Measurements from ENCODE around the gene SQOR. TPM values are rescaled to one million over a fixed set of nuclear protein-coding genes. Genes with fewer than 3 reads are reported as not detected.

The SQOR gene
- total RNA-seq, 4 donors from 2014 or later = 67.0 to 90.3 (median 84.1) TPM

DNA sequence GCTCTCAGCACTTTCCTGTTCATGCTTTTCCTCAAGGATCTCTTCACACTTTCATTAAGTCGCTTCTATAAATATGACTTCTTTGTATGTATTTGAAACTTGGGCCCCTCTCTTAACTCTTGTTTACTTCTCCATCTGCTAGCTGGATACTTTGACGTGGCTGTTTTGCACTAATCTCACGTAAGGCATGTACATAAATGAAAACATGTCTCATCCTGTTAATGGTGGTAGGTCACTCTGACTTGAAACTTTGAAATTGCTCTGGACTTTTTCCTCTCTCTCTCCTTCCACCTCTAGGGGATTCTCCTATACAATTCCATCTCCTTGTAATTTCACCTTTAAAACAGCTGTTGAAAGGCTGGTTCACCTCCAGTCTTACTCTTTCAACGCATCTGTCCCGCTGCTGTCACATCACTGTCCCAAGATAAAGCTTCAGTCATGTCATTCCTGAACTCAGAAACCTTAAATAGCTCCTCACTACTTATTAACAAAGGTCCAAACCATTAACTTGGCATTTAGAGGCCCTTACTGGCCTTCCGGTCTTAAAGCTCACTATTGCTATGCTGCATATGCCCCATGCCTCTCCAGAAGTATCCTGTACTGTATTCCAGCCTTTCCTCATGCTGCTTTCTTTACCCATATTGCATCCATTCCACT, 46.5 kb upstream of the SQOR start:
- no peak for DNase-seq (ENCODE audit: low spot score)
- TF ChIP-seq CTCF (IDR thresholded peaks at IDR 0.05) = no peak
- no peak for ATAC-seq (ENCODE audit: low FRiP score)

DNA sequence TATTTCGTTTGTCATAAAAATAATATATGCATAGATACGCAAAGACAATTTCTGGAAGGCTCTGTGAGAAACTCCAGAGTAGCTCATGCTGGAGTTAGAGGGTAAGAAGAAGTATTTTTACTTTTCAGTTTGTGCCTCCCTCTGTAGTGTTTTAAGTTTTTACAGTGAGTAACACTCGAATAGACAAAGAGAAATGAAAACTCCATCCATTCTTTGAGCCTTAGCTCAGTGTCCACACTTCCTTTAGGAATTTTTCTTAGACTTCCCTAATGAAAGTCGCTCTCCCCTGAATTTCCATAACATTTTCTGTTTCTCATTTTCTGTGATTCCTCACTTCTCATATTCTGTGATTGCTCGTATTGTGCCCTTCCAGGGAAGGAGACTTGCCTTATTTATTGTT, 45.6 kb upstream of the SQOR start:
- no peak for TF ChIP-seq CTCF (IDR thresholded peaks at IDR 0.05)
- no peak for ATAC-seq (ENCODE audit: low FRiP score)
- no peak for DNase-seq (ENCODE audit: low spot score)

GRCh38 chr15:45594319-45594718, 40.5 kb upstream of the SQOR start:
- DNase-seq (ENCODE audit: low spot score) = no peak

GRCh38 chr15:45594835-45595530, 39.8 kb upstream of the SQOR start:
- ATAC-seq (ENCODE audit: low FRiP score) = no peak
- no peak for TF ChIP-seq CTCF (IDR thresholded peaks at IDR 0.05)

More at GRCh38 chr15:45594319-45594718, 40.5 kb upstream of the SQOR start:
- ATAC-seq (ENCODE audit: low FRiP score) = no peak
- TF ChIP-seq CTCF (IDR thresholded peaks at IDR 0.05) = no peak

GRCh38 chr15:45603881-45604280, 30.9 kb upstream of the SQOR start:
- no peak for DNase-seq (ENCODE audit: low spot score)
- TF ChIP-seq CTCF (IDR thresholded peaks at IDR 0.05) = no peak

More at GRCh38 chr15:45594835-45595530, 39.8 kb upstream of the SQOR start:
- DNase-seq (ENCODE audit: low spot score) = no peak

DNA sequence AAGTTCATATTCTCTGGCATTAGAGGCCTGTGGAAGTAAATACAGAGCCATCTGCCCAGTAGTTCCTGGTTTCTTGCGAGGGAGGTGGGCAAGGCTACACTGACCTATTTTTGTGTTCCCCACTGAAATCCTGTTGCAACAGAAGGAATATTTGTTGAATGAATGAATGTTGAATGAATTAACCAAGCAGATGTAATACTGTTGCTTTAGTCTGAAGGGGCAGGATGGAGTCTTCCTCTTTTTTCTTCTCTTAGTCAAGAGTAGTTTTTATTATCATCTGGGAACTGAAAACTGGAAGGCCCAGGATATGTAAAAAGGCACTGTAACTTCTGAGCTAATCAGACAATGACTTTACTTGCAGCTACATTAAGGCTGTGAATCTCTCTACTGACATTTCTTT, 30.5 kb upstream of the SQOR start:
- DNase-seq (ENCODE audit: low spot score) (no peak), ATAC-seq (ENCODE audit: low FRiP score) (no peak)

More at GRCh38 chr15:45603881-45604280, 30.9 kb upstream of the SQOR start:
- no peak for ATAC-seq (ENCODE audit: low FRiP score)

More for the DNA sequence above, 30.5 kb upstream of the SQOR start:
- no peak for TF ChIP-seq CTCF (IDR thresholded peaks at IDR 0.05)

Data from omental fat pad (tissue), 4 donors.